ENCODE data around the gene CLEC20A.

CLEC20A gene

DNA sequence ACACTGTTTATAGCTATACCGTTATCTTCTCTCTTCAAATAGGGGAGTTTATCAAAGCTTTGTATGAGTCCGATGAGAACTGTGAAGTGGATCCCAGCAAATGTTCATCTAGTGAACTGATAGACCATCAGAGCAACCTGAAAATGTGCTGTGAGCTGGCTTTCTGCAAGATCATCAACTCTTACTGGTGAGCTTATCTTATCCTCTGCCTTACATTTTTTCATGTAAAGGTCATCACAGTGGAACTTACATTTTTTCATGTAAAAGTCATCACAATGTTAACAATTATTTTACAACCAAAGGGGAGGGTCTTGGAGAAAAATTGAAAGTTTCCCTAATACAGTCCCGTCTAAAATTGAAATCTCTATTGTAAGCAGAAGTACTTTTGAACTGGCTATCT lies 45.2 kb downstream of the CLEC20A start:
- Histone ChIP-seq H3K4me3 (no peak overlapping the region), H3K4me1 (no peaks in the 10 kb centered on the region), H3K27me3 (no peaks in the 10 kb centered on the region), H3K9me3 (no peaks in the 10 kb centered on the region), H3K36me3 (peaks cover 13 to 29% (median 26%) of the 10 kb centered on the region in 3 donors), H3K27ac (no peak overlapping the region)
- no peak for DNase-seq
- TF ChIP-seq, protein P1, sequence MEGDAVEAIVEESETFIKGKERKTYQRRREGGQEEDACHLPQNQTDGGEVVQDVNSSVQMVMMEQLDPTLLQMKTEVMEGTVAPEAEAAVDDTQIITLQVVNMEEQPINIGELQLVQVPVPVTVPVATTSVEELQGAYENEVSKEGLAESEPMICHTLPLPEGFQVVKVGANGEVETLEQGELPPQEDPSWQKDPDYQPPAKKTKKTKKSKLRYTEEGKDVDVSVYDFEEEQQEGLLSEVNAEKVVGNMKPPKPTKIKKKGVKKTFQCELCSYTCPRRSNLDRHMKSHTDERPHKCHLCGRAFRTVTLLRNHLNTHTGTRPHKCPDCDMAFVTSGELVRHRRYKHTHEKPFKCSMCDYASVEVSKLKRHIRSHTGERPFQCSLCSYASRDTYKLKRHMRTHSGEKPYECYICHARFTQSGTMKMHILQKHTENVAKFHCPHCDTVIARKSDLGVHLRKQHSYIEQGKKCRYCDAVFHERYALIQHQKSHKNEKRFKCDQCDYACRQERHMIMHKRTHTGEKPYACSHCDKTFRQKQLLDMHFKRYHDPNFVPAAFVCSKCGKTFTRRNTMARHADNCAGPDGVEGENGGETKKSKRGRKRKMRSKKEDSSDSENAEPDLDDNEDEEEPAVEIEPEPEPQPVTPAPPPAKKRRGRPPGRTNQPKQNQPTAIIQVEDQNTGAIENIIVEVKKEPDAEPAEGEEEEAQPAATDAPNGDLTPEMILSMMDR (IDR thresholded peaks at IDR 0.05), result no peak
- intact Hi-C loops (cut with DNase I; ENCODE audit: low total_unique reads), result no loop called here

DNA sequence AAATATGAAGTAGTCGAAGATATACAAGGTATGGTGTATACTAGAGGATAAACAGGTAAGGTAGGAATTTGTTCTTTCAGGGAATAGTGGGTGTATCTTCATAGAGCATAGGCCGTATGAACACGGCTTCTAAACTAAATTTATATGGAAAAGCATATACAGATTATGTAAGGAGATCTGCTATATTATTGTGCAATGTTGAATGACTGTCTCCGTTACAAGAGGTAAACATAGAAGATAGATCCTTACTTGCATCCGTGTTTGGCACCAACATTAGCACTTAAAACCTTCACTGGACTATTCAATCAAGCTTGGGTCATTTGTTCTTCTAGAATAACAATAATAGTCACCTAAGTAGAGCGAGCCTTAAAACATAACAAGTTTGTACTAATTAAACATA lies 45.9 kb downstream of the CLEC20A start:
- H3K27me3 ChIP-seq, result no peaks in the 10 kb centered on the region
- H3K4me3 ChIP-seq, result no peak overlapping the region
- no peaks in the 10 kb centered on the region for H3K9me3 ChIP-seq
- H3K4me1 ChIP-seq, result no peaks in the 10 kb centered on the region
- intact Hi-C loops (cut with DNase I; ENCODE audit: low total_unique reads), result no loop called here
- H3K27ac ChIP-seq, result no peak overlapping the region
- peaks cover 11 to 26% (median 24%) of the 10 kb centered on the region in 3 donors for H3K36me3 ChIP-seq
- TF ChIP-seq, protein P1 (IDR thresholded peaks at IDR 0.05), result no peak
- no peak for DNase-seq

DNA sequence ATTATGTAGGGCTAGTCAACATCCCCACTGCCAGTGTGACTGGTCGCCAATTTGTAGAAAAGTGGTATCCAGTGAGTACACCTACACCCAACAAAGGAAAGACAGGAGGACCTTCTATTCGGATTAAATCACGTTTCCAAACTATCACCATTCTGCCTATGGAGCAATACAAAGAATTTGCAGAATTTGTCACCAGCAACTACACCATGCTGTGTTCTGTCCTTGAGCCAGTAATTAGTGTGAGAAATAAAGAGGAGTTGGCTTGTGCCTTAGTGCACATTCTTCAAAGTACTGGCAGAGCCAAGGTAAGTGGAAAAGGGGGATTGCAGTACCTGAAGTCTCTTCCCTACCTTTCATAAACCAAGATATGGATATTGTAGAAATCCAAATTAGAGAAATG lies 53.8 kb downstream of the CLEC20A start:
- intact Hi-C loops (cut with DNase I; ENCODE audit: low total_unique reads), result no loop called here
- Histone ChIP-seq H3K36me3 (peaks cover 26 to 49% (median 36%) of the 10 kb centered on the region in 3 donors), H3K27me3 (no peaks in the 10 kb centered on the region), H3K27ac (no peak overlapping the region), H3K4me1 (no peaks in the 10 kb centered on the region), H3K4me3 (no peak overlapping the region), H3K9me3 (no peaks in the 10 kb centered on the region)
- DNase-seq, result no peak
- TF ChIP-seq, protein P1 (IDR thresholded peaks at IDR 0.05), result no peak

DNA sequence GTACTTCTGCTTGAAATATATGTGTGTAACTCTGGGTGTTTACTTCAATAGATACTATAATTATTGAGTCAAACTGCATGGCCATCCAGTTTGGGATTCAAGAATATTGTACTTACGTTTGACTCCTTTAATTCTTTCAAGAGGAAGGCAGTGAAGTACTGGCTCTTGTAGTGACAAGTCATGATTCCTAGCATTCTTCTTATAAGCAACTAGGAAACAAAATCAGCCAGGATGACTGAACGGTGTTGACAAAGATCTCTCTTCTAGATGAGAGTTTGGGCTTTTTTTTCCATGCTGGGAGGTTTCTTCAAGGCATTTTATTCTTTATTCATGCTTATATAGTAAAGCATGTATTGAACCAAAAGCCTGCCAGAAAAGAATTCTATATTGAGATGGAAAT lies 58.3 kb downstream of the CLEC20A start:
- H3K27ac ChIP-seq, result no peak overlapping the region
- H3K4me3 ChIP-seq, result no peak overlapping the region
- no peak for DNase-seq
- intact Hi-C loops (cut with DNase I; ENCODE audit: low total_unique reads), result no loop called here
- H3K36me3 ChIP-seq, result peaks cover 12 to 30% (median 21%) of the 10 kb centered on the region in 3 donors
- TF ChIP-seq, protein P1 (IDR thresholded peaks at IDR 0.05), result no peak
- no peaks in the 10 kb centered on the region for H3K4me1 ChIP-seq
- H3K27me3 ChIP-seq, result no peaks in the 10 kb centered on the region
- H3K9me3 ChIP-seq, result no peaks in the 10 kb centered on the region

DNA sequence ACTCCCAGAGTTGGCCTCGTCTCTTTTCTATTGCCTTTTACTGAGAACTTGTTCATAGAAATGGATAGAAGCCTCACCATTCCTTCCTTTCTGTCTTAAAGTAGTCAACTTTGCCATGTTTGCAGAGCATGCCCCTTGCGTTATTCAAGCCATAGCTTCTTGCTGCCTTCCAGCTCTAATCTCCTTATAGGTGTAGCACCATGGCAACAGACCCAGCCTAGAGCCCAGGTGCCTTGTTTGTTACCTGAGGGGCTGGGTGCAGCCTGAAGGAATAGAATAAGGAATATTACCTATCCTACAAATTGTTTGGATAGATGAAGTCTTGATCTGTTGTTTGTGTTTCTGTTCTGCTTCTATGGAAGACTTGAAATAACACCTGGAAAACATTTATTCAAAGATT lies 59.9 kb downstream of the CLEC20A start:
- Histone ChIP-seq H3K36me3 (peaks cover 0 to 14% (median 6%) of the 10 kb centered on the region in 3 donors), H3K9me3 (no peaks in the 10 kb centered on the region), H3K27ac (no peak overlapping the region), H3K27me3 (no peaks in the 10 kb centered on the region), H3K4me3 (no peak overlapping the region), H3K4me1 (no peaks in the 10 kb centered on the region)
- no peak for DNase-seq
- intact Hi-C loops (cut with DNase I; ENCODE audit: low total_unique reads), result no loop called here
- TF ChIP-seq, protein P1 (IDR thresholded peaks at IDR 0.05), result no peak

DNA sequence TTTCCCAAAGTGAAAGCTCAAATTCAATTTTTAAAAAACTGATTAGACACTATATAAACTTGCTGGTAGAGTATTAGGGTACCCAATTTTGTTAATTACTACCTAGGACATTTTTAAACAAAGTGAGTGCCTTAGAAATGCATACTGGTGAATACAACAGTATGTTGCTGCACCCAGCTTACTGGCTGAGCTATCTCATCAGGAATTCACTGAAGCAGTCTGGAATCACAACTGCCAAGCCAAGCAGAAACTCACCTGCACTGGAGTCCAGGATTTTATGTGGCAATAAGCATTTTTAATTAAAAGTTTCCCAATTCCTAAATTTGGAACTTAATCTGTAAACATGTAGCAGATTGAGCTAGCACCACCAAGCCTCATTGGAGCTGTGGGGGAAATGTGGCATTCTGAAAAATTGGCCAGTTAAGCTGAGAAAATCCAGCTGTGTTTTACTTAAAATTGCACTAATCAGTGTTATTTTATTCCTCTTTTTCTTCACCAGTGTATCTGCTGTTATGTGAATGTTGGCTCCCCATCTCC lies 61.8 kb downstream of the CLEC20A start:
- no peak for DNase-seq
- Histone ChIP-seq H3K27me3 (no peaks in the 10 kb centered on the region), H3K4me1 (no peaks in the 10 kb centered on the region), H3K4me3 (no peak overlapping the region), H3K27ac (no peak overlapping the region), H3K36me3 (no peaks in the 10 kb centered on the region), H3K9me3 (no peaks in the 10 kb centered on the region)
- TF ChIP-seq, protein P1 (IDR thresholded peaks at IDR 0.05), result no peak
- intact Hi-C loops (cut with DNase I; ENCODE audit: low total_unique reads), result no loop called here

Data from tibial artery (tissue), 4 donors.